Smooth muscle cell (in vitro differentiated cells): Measurements from ENCODE around the gene F5. TPM values are rescaled to one million over a fixed set of nuclear protein-coding genes. Genes with fewer than 3 reads are reported as not detected.

Experiments used
- DNase-seq: peaks from one replicate; lab custom pipeline; 2025; ENCODE audit not compliant: unreplicated experiment; lab: John Stamatoyannopoulos, UW
- H2AFZ ChIP-seq: fragments of 200-600 bp; sonication (generic); 2 replicates; pipeline ENCODE4 v1.6.0; 2016; ENCODE audit warnings: antibody characterized with exemption, low read depth, mild to moderate bottlenecking
- H3F3A ChIP-seq: fragments of 200-600 bp; sonication (generic); 2 replicates; pipeline ENCODE4 v1.6.0; 2017; ENCODE audit warnings: antibody characterized with exemption, low read depth
- H3K27ac ChIP-seq: fragments of 200-600 bp; sonication (generic); 2 replicates; pipeline ENCODE4 v1.5.1; 2016; ENCODE audit warnings: low read depth, mild to moderate bottlenecking
- H3K27me3 ChIP-seq: fragments of 200-600 bp; sonication (generic); 2 replicates; pipeline ENCODE4 v1.6.1; 2016; ENCODE audit warnings: low read depth, mild to moderate bottlenecking
- H3K36me3 ChIP-seq: fragments of 200-600 bp; sonication (generic); 2 replicates; pipeline ENCODE4 v1.5.1; 2016; ENCODE audit warnings: low read depth
- H3K4me1 ChIP-seq: fragments of 200-600 bp; sonication (generic); 2 replicates; pipeline ENCODE4 v1.5.1; 2016; ENCODE audit warnings: low read depth
- H3K4me2 ChIP-seq: fragments of 200-600 bp; sonication (generic); 2 replicates; pipeline ENCODE4 v1.6.0; 2016; ENCODE audit warnings: mild to moderate bottlenecking
- H3K4me3 ChIP-seq: fragments of 200-600 bp; sonication (generic); 2 replicates; pipeline ENCODE4 v1.5.1; 2016; ENCODE audit warnings: mild to moderate bottlenecking
- H3K79me2 ChIP-seq: fragments of 200-600 bp; sonication (generic); 2 replicates; pipeline ENCODE4 v1.6.0; 2016; ENCODE audit warnings: low read depth, mild to moderate bottlenecking
- H3K9ac ChIP-seq: fragments of 200-600 bp; sonication (generic); 2 replicates; pipeline ENCODE4 v1.6.0; 2016; ENCODE audit warnings: low read depth
- H3K9me3 ChIP-seq: fragments of 200-600 bp; sonication (generic); replicated peaks from 2 replicates; pipeline ENCODE4 v1.5.1; 2016; ENCODE audit warnings: low read depth
- H4K20me1 ChIP-seq: fragments of 200-600 bp; sonication (generic); 2 replicates; pipeline ENCODE4 v1.6.0; 2016; ENCODE audit warnings: low read depth
- CTCF ChIP-seq: fragments of 200-600 bp; sonication (generic); IDR thresholded peaks from 2 replicates; pipeline ENCODE4 v1.5.1; 2017; ENCODE audit warnings: borderline replicate concordance, mild to moderate bottlenecking, antibody characterized with exemption; ENCODE audit not compliant: insufficient read depth, poor library complexity, severe bottlenecking
- WGBS: methylation state at CpG from one replicate; pipeline ENCODE4 v1.1.7; 2016; ENCODE audit warnings: low lambda C conversion rate; 5-methylcytosine and 5-hydroxymethylcytosine counted together
- polyA plus RNA-seq: library from polyadenylated mRNA; unstranded; fragments of >200 nt; fragmentation: Nextera tagmentation; extraction: Ambion mirVana; gene quantifications from 2 replicates; pipeline ENCODE4 v1.2.1, GENCODE V29; 2016
- total RNA-seq: library from RNA; depleted of rRNA; stranded (reverse); fragments of >200 nt; gene quantifications from 2 replicates; pipeline ENCODE4 v1.2.3, GENCODE V29; 2014

Gene F5
- total and polyA plus RNA-seq, 2 experiments from 2014 or later, result 0.13 to 0.45 TPM

GRCh38 chr1:169623132-169623926, 37.0 kb upstream of the F5 start:
- Histone ChIP-seq H3K79me2 (no peaks in the 10 kb centered on the region), H3K27ac (no peak overlapping the region), H3K9me3 (no peaks in the 10 kb centered on the region), H3K27me3 (no peaks in the 10 kb centered on the region), H3K36me3 (no peaks in the 10 kb centered on the region), H3K4me2 (no peak overlapping the region), H4K20me1 (no peaks in the 10 kb centered on the region), H3K4me1 (no peaks in the 10 kb centered on the region), H3K4me3 (no peak overlapping the region), H3K9ac (no peak overlapping the region), H2AFZ (no peak overlapping the region), H3F3A (no peaks in the 10 kb centered on the region)
- WGBS, result 93% methylated on average over 6 of the region's 6 CpGs
- no peak for DNase-seq
- no peak for TF ChIP-seq CTCF

- Histone ChIP-seq H3K9me3 (no peaks in the 10 kb centered on the region), H4K20me1 (no peaks in the 10 kb centered on the region), H3K27ac (no peak overlapping the region), H3K27me3 (peaks cover under 1% of the 10 kb centered on the region), H3K36me3 (no peaks in the 10 kb centered on the region), H3K4me1 (no peaks in the 10 kb centered on the region), H3K9ac (no peak overlapping the region), H2AFZ (no peak overlapping the region), H3K79me2 (no peaks in the 10 kb centered on the region), H3K4me3 (no peak overlapping the region), H3K4me2 (no peak overlapping the region), H3F3A (no peaks in the 10 kb centered on the region)
- TF ChIP-seq CTCF, result no peak
- DNase-seq, result no peak
- WGBS, result 93% methylated on average over 8 of the region's 8 CpGs
These were observed 34.3 kb upstream of the F5 start for GRCh38 chr1:169620565-169620964.

GRCh38 chr1:169618367-169618766, 32.1 kb upstream of the F5 start:
- no peak overlapping the region for H3K27ac ChIP-seq
- 85% methylated on average over 2 of the region's 2 CpGs for WGBS
- no peak overlapping the region for H2AFZ ChIP-seq
- H3K9me3 ChIP-seq, result no peaks in the 10 kb centered on the region
- no peak overlapping the region for H3K9ac ChIP-seq
- no peaks in the 10 kb centered on the region for H3F3A ChIP-seq
- no peak overlapping the region for H3K4me2 ChIP-seq
- no peaks in the 10 kb centered on the region for H4K20me1 ChIP-seq
- no peaks in the 10 kb centered on the region for H3K79me2 ChIP-seq
- DNase-seq, result no peak
- H3K36me3 ChIP-seq, result no peaks in the 10 kb centered on the region
- no peak overlapping the region for H3K4me3 ChIP-seq
- TF ChIP-seq CTCF, result no peak
- H3K27me3 ChIP-seq, result peaks cover 13% of the 10 kb centered on the region
- no peaks in the 10 kb centered on the region for H3K4me1 ChIP-seq

- whole genome bisulfite sequencing, result 64% methylated on average over 5 of the region's 5 CpGs
- DNase-seq, result no peak
- H3K79me2 ChIP-seq, result no peaks in the 10 kb centered on the region
- no peak overlapping the region for H3K9ac ChIP-seq
- no peaks in the 10 kb centered on the region for H3K36me3 ChIP-seq
- no peaks in the 10 kb centered on the region for H3K9me3 ChIP-seq
- H4K20me1 ChIP-seq, result no peaks in the 10 kb centered on the region
- TF ChIP-seq CTCF, result no peak
- peaks cover 13% of the 10 kb centered on the region for H3K27me3 ChIP-seq
- H3K4me2 ChIP-seq, result no peak overlapping the region
- H2AFZ ChIP-seq, result no peak overlapping the region
- no peaks in the 10 kb centered on the region for H3K4me1 ChIP-seq
- no peaks in the 10 kb centered on the region for H3F3A ChIP-seq
- no peak overlapping the region for H3K4me3 ChIP-seq
- H3K27ac ChIP-seq, result peak overlapping the region; percentile 38
These were observed 29.5 kb upstream of the F5 start for GRCh38 chr1:169615803-169616202.
